B cell (primary cell): Measurements from ENCODE around the gene EPN2. TPM values are rescaled to one million over a fixed set of nuclear protein-coding genes. Genes with fewer than 3 reads are reported as not detected.

Experiments
- ATAC-seq: fragments of 200-7000 bp; cut with Tn5 transposase; one replicate; pipeline ENCODE4 v1.10.0; 2021; ENCODE audit warnings: low read depth, mild to moderate bottlenecking, moderate number of reproducible peaks, moderate library complexity
- CTCF ChIA-PET: fragments of 350-600 bp; sonication (Branson Sonifier 250); formaldehyde crosslinking; loops from one replicate; lab custom pipeline; 2021; ENCODE audit warnings: antibody characterized with exemption, inconsistent platforms; lab: Charles Lee
- POLR2A ChIA-PET: fragments of 350-600 bp; sonication (Branson Sonifier 250); formaldehyde crosslinking; loops from one replicate; lab custom pipeline; 2021; ENCODE audit warnings: antibody characterized with exemption; lab: Charles Lee
- DNase-seq: peaks from one replicate; pipeline ENCODE4 v3.0.0; 2013
- H2AFZ ChIP-seq: 2 replicates; pipeline ENCODE4 v1.6.1; 2012; ENCODE audit warnings: mild to moderate bottlenecking, low read depth, low read length; ENCODE audit not compliant: insufficient read depth, poor library complexity, severe bottlenecking
- H3K27ac ChIP-seq, 2 donors: 1 replicate in 1 of 2; 2 replicates in 1 of 2; pipeline ENCODE4 v1.5.1; 2012 to 2013; ENCODE audit warnings: low read length in 2 of 2, mild to moderate bottlenecking in 2 of 2, moderate library complexity in 1 of 2
- H3K27me3 ChIP-seq, 4 experiments: fragments of 200-600 bp in 1 of 4; sonication (generic) in 1 of 4; replicated peaks in 1 of 4; 1 replicate in 2 of 4; 2 replicates in 2 of 4; pipeline versions ENCODE4 v1.6.1 to v1.7.0; 2013 to 2016; ENCODE audit warnings: low read length in 3 of 4, mild to moderate bottlenecking in 2 of 4, mixed read lengths in 1 of 4, moderate library complexity in 1 of 4; ENCODE audit not compliant: insufficient read depth in 4 of 4, control insufficient read depth in 3 of 4; ENCODE audit errors: control extremely low read depth in 1 of 4
- H3K36me3 ChIP-seq, 2 experiments: replicated peaks in 1 of 2; 1 replicate in 1 of 2; 2 replicates in 1 of 2; pipeline versions ENCODE4 v1.6.1 to v1.7.1; 2013; ENCODE audit warnings: low read length in 1 of 2; ENCODE audit not compliant: insufficient read depth in 2 of 2, control insufficient read depth in 1 of 2; ENCODE audit errors: control extremely low read depth in 1 of 2, extremely low read depth in 1 of 2
- H3K4me1 ChIP-seq, 2 donors: fragments of 200-600 bp in 1 of 2; sonication (generic) in 1 of 2; 1 replicate in 1 of 2; 2 replicates in 1 of 2; pipeline versions ENCODE4 v1.5.1 to v1.6.1; 2013 to 2017; ENCODE audit warnings: low read length in 2 of 2; ENCODE audit not compliant: control insufficient read depth in 2 of 2, insufficient read depth in 2 of 2
- H3K4me2 ChIP-seq: replicated peaks from 2 replicates; pipeline ENCODE3; 2012; ENCODE audit warnings: mild to moderate bottlenecking, low read depth, low read length; ENCODE audit not compliant: poor library complexity, severe bottlenecking
- H3K4me3 ChIP-seq, 5 experiments: fragments of 200-600 bp in 1 of 5; sonication (generic) in 1 of 5; 1 replicate in 3 of 5; 2 replicates in 2 of 5; pipeline versions ENCODE4 v1.5.1 to v1.7.0; 2011 to 2016; ENCODE audit warnings: low read length in 4 of 5, mild to moderate bottlenecking in 4 of 5, low read depth in 2 of 5, control low read depth in 1 of 5, moderate library complexity in 1 of 5; ENCODE audit not compliant: insufficient read depth in 1 of 5; ENCODE audit errors: control extremely low read depth in 1 of 5, extremely low read depth in 1 of 5
- H3K79me2 ChIP-seq: fragments of 200-600 bp; sonication (generic); one replicate; pipeline ENCODE4 v1.6.0; 2016; ENCODE audit warnings: low read length; ENCODE audit not compliant: control insufficient read depth, insufficient read depth
- H3K9ac ChIP-seq: fragments of 200-600 bp; sonication (generic); 2 replicates; pipeline ENCODE4 v1.6.1; 2017; ENCODE audit warnings: mild to moderate bottlenecking, low read length, moderate library complexity
- H3K9me3 ChIP-seq, 3 donors: one replicate each; pipeline versions ENCODE4 v1.6.1 to v1.7.1; 2013; ENCODE audit warnings: low read length in 2 of 3; ENCODE audit not compliant: control insufficient read depth in 2 of 3, insufficient read depth in 1 of 3; ENCODE audit errors: control extremely low read depth in 1 of 3
- H4K20me1 ChIP-seq: 2 replicates; pipeline ENCODE4 v1.6.0; 2012; ENCODE audit warnings: mild to moderate bottlenecking, low read length; ENCODE audit not compliant: insufficient read depth, control insufficient read depth, poor library complexity, severe bottlenecking
- H3K27ac Mint-ChIP-seq: one replicate; pipeline ENCODE4 v1.8.0; 2021; ENCODE audit warnings: mixed read lengths
- H3K27me3 Mint-ChIP-seq: one replicate; pipeline ENCODE4 v1.8.0; 2021; ENCODE audit warnings: mixed read lengths
- H3K4me1 Mint-ChIP-seq: one replicate; pipeline ENCODE4 v1.8.0; 2021; ENCODE audit warnings: mixed read lengths
- H3K4me3 Mint-ChIP-seq: one replicate; pipeline ENCODE4 v1.8.0; 2021; ENCODE audit warnings: mixed read lengths
- H3K9me3 Mint-ChIP-seq: one replicate; pipeline ENCODE4 v1.8.0; 2022; ENCODE audit warnings: mixed read lengths; ENCODE audit not compliant: insufficient read depth
- CTCF ChIP-seq: fragments of 200-600 bp; IDR thresholded peaks from one replicate; pipeline ENCODE4 v1.8.0; 2022; ENCODE audit warnings: antibody characterized with exemption, mild to moderate bottlenecking
- EZH2 ChIP-seq: IDR thresholded peaks from 2 replicates; pipeline ENCODE4 v1.6.1; 2012; ENCODE audit warnings: borderline replicate concordance, low read depth, mild to moderate bottlenecking, moderate library complexity, low read length; ENCODE audit not compliant: insufficient read depth, poor library complexity, severe bottlenecking
- WGBS: methylation state at CpG from one replicate; pipeline ENCODE4 v1.1.5; 2013; ENCODE audit warnings: missing lambda C conversion rate; ENCODE audit not compliant: insufficient coverage; 5-methylcytosine and 5-hydroxymethylcytosine counted together
- intact Hi-C: fragments of 100-400 bp; cut with micrococcal nuclease; formaldehyde crosslinking; loops from one replicate; pipeline ENCODE4 v1.10.0; 2022
- polyA plus RNA-seq: library from polyadenylated mRNA; depleted of rRNA; stranded (reverse); fragments of >200 nt; gene quantifications from 2 replicates; pipeline ENCODE4 v1.2.3, GENCODE V29; 2012
- total RNA-seq, 2 donors: library from RNA; stranded (reverse); fragments of 120-200 nt in 1 of 2; gene quantifications; 1 replicate in 1 of 2; 2 replicates in 1 of 2; pipeline versions ENCODE4 v1.2.3 to v1.2.4, GENCODE V29; 2013 to 2022

Gene EPN2
- total and polyA plus RNA-seq, 2 donors (not counting 1 experiment from before 2014, with no cell fraction given), result 15.7 to 35.6 TPM

DNA sequence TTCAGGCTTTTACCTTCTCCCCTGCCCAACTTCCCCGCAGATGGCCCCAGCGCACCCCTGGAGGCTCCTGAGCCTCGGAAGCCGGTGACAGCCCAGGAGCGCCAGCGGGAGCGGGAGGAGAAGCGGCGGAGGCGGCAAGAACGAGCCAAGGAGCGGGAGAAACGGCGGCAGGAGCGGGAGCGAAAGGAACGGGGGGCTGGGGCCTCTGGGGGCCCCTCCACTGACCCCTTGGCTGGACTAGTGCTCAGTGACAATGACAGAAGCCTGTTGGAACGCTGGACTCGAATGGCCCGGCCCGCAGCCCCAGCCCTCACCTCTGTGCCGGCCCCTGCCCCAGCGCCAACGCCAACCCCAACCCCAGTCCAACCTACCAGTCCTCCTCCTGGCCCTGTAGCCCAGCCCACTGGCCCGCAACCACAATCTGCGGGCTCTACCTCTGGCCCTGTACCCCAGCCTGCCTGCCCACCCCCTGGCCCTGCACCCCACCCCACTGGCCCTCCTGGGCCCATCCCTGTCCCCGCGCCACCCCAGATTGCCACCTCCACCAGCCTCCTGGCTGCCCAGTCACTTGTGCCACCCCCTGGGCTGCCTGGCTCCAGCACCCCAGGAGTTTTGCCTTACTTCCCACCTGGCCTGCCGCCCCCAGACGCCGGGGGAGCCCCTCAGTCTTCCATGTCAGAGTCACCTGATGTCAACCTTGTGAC lies 144.7 kb downstream of the EPN2 start:
- ChIA-PET POLR2A (no interaction called here), CTCF (interaction anchor here (1.1 kb wide), 1 partner anchor 19 kb away, joined by 3 read pairs; the partner anchor contains the start of gene B9D1)
- Histone ChIP-seq H3K9me3 (no peaks in the 10 kb centered on the region), H3K9ac (no peak overlapping the region), H4K20me1 (peaks cover 12% of the 10 kb centered on the region), H2AFZ (no peak overlapping the region), H3K27ac (no peak overlapping the region), H3K79me2 (peaks cover 4% of the 10 kb centered on the region), H3K4me1 (peaks cover 11 to 13% of the 10 kb centered on the region in 2 donors), H3K4me3 (no peak overlapping the region), H3K27me3 (peaks cover 0 to 6% (median 0%) of the 10 kb centered on the region in 4 experiments), H3K4me2 (no peak overlapping the region), H3K36me3 (peaks cover 0 to 45% of the 10 kb centered on the region in 2 experiments)
- DNase-seq, result no peak
- Mint-ChIP-seq H3K9me3 (no peaks in the 10 kb centered on the region), H3K4me3 (no peak overlapping the region), H3K27me3 (peaks cover 4% of the 10 kb centered on the region), H3K4me1 (peaks cover 21% of the 10 kb centered on the region), H3K27ac (no peak overlapping the region)
- TF ChIP-seq CTCF (no peak), EZH2 (no peak)
- no peak for ATAC-seq
- intact Hi-C loops, result no loop called here
- 97% methylated on average over 28 of the region's 31 CpGs for WGBS
